ENCODE results near the gene SNED1. TPM values are rescaled to one million over a fixed set of nuclear protein-coding genes. Genes with fewer than 3 reads are reported as not detected.
A peak's percentile ranks its signal among the peaks of the same experiment; 100 is the strongest.

SNED1 gene
- total and polyA plus RNA-seq, 4 donors, result 0.65 to 18.1 (median 2.8) TPM

GRCh38 chr2:240956935-240957655 is 41.3 kb upstream of the SNED1 start:
- Histone ChIP-seq H3K27ac (ENCODE audit: low read depth in 1 of 2, low read length in 2 of 2) (no peak overlapping the region), H3K36me3 (ENCODE audit: control insufficient read depth in 4 of 4, insufficient read depth in 3 of 4, low read depth in 1 of 4, low read length in 3 of 4) (no peaks in the 10 kb centered on the region), H3K9me3 (ENCODE audit: control insufficient read depth in 4 of 4, low read length in 3 of 4) (no peaks in the 10 kb centered on the region), H3K4me3 (ENCODE audit: low read depth in 1 of 3, low read length in 3 of 3) (no peak overlapping the region), H3K9ac (ENCODE audit: low read depth in 1 of 2, low read length in 2 of 2) (no peak overlapping the region), H3K4me1 (ENCODE audit: control insufficient read depth in 4 of 4, insufficient read depth in 4 of 4, low read length in 3 of 4) (peaks cover 0 to 22% (median 17%) of the 10 kb centered on the region in 4 donors), H3K27me3 (ENCODE audit: control insufficient read depth in 4 of 4, insufficient read depth in 4 of 4, low read length in 3 of 4) (no peaks in the 10 kb centered on the region)
- TF ChIP-seq CTCF (IDR thresholded peaks at IDR 0.05; ENCODE audit: low read depth, low read length, missing input control) (no peak), ZBTB33 (IDR thresholded peaks at IDR 0.05) (no peak), FOXA2 (IDR thresholded peaks at IDR 0.05) (no peak), SP1 (IDR thresholded peaks at IDR 0.05) (no peak), REST (IDR thresholded peaks at IDR 0.05) (no peak), NR2F2 (IDR thresholded peaks at IDR 0.05) (no peak), ATF3 (IDR thresholded peaks at IDR 0.05) (no peak), HNF4G (IDR thresholded peaks at IDR 0.05) (no peak), RXRA (IDR thresholded peaks at IDR 0.05) (no peak), JUND (IDR thresholded peaks at IDR 0.05) (no peak), HNF4A (conservative IDR thresholded peaks at IDR 0.05) (no peak), GABPA (IDR thresholded peaks at IDR 0.05 in 1 of 2, conservative IDR thresholded peaks at IDR 0.05 in 1 of 2) (no peak), TAF1 (conservative IDR thresholded peaks at IDR 0.05) (no peak), RAD21 (IDR thresholded peaks at IDR 0.05) (no peak), MAX (IDR thresholded peaks at IDR 0.05) (no peak), FOXA1 (IDR thresholded peaks at IDR 0.05) (no peak)
- peak; percentile 27 for DNase-seq (ENCODE audit: low spot score)
- WGBS, result 93% methylated on average over 32 of the region's 32 CpGs
